ENCODE results near the gene CISD2.
"Not testable (repeated sequence)": the region's sequence is repeated elsewhere in the genome, so short reads cannot be mapped to it uniquely, and the experiment has no call there.

Gene CISD2

DNA sequence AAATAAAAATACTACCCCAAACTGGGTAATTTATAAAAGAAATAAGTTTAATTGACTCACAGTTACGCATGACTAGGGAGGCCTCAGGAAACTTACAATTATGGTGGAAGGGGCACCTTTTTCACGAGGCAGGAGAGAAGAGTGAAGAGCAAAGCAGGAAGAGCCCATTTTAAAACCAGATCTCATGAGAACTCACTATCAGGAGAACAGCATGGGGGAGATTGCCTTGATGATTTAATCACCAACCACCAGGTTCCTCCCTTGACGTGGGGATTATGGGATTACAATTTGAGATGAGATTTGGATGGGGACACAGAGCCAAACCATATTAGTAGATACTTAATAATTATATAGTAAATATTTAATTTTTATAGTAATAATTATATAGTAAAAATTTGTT lies 10.1 kb downstream of the CISD2 start:
- no peak for DNase-seq (ENCODE audit: low read depth)
- TF ChIP-seq, protein P1, sequence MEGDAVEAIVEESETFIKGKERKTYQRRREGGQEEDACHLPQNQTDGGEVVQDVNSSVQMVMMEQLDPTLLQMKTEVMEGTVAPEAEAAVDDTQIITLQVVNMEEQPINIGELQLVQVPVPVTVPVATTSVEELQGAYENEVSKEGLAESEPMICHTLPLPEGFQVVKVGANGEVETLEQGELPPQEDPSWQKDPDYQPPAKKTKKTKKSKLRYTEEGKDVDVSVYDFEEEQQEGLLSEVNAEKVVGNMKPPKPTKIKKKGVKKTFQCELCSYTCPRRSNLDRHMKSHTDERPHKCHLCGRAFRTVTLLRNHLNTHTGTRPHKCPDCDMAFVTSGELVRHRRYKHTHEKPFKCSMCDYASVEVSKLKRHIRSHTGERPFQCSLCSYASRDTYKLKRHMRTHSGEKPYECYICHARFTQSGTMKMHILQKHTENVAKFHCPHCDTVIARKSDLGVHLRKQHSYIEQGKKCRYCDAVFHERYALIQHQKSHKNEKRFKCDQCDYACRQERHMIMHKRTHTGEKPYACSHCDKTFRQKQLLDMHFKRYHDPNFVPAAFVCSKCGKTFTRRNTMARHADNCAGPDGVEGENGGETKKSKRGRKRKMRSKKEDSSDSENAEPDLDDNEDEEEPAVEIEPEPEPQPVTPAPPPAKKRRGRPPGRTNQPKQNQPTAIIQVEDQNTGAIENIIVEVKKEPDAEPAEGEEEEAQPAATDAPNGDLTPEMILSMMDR (IDR thresholded peaks at IDR 0.05; ENCODE audit: control insufficient read depth, insufficient read depth, low read depth, low read length, missing control alignments): no peak

DNA sequence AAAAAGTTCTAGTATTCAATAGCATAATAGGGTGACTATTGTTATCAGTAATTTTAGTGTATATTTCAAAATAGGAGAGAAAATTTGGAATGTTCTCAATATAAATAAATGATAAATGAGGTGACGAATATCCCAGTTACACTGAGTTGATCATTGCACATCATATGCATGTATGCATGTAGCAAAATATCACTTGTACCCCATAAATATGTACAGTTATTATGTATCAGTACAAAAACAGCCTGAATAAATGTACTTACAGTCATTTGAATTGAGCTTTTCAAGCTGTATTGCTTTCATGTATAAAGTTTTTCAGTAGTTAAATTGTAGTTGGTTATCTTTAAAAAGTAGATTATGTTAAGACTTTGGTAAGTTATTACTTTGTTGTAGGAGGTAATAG lies 12.6 kb downstream of the CISD2 start:
- TF ChIP-seq, protein P1 (IDR thresholded peaks at IDR 0.05; ENCODE audit: control insufficient read depth, insufficient read depth, low read depth, low read length, missing control alignments): no peak
- no peak overlapping the region for H3K4me3 ChIP-seq (ENCODE audit: control insufficient read depth, low read depth, low read length)
- DNase-seq (ENCODE audit: low read depth): no peak

More for the DNA sequence above, 10.1 kb downstream of the CISD2 start:
- no peak overlapping the region for H3K4me3 ChIP-seq (ENCODE audit: control insufficient read depth, low read depth, low read length)

DNA sequence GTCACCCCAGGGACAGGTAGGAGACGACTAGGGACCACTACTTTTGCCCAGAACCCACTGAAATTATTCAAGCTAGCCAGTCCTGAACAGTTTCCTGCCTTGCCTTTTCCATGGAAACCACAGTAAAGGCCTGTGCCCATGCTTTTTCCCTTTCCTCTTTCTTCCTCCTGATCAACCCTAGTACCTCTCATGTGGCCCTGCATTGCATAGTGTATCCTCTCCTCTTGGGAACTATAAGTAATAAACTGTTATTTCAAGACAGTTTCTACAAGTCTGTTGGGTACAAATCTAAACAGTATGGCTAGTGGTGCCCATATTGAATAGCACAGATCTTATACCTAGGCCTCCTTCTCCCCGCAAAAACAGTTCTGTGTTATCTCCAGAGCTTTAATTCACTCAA lies 14.5 kb downstream of the CISD2 start:
- no peak for DNase-seq (ENCODE audit: low read depth)
- H3K4me3 ChIP-seq (ENCODE audit: control insufficient read depth, low read depth, low read length): no peak overlapping the region
- TF ChIP-seq, protein P1 (IDR thresholded peaks at IDR 0.05; ENCODE audit: control insufficient read depth, insufficient read depth, low read depth, low read length, missing control alignments): no peak

DNA sequence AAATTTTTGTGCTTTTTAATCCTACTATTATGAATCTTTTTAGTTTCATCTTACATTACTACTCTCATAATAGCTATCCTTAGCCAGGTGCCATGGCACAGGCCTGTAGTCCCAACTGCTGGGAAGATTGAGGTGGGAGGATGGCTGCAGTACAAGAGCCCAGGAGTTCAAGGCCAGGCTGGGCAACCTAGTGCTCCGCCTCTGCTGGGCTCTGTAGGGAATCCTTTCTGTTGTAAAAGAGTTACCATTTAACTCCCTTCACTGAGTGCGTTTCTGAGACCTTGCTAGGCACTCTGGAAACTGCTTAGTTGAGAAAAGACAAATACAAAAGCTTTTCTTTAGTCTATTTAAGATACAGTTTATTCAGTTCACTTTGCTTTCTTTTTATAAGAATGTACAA lies 19.8 kb downstream of the CISD2 start:
- not testable (repeated sequence) for DNase-seq (ENCODE audit: low read depth); H3K4me3 ChIP-seq (ENCODE audit: control insufficient read depth, low read depth, low read length)

GRCh38 chr4:102889866-102890265 lies 21.1 kb downstream of the CISD2 start:
- H3K4me3 ChIP-seq (ENCODE audit: control insufficient read depth, low read depth, low read length); DNase-seq (ENCODE audit: low read depth): not testable (repeated sequence)

GRCh38 chr4:102896547-102896946 lies 27.8 kb downstream of the CISD2 start:
- DNase-seq (ENCODE audit: low read depth); H3K4me3 ChIP-seq (ENCODE audit: control insufficient read depth, low read depth, low read length): not testable (repeated sequence)

GRCh38 chr4:102897610-102898009 lies 28.8 kb downstream of the CISD2 start:
- H3K4me3 ChIP-seq (ENCODE audit: control insufficient read depth, low read depth, low read length); DNase-seq (ENCODE audit: low read depth): not testable (repeated sequence)

DNA sequence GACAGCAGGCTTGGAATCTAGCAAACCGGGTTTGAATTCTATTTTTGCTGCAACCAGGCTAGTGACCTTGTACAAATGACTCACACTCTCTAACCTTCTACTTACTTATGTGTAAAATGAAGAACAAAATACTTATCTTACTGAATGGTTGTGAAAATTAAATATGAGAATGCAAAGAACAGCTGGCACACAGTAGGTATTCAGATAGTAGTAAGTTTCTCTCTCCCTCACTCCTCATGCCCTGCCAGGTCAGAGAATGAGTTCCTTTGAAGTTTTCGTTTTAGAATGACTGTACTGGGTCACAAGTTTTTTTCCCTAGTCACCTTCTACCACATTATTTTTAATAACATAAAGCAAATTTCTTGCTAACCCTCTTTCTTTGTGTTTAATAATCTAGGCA lies 33.0 kb downstream of the CISD2 start:
- TF ChIP-seq, protein P1 (IDR thresholded peaks at IDR 0.05; ENCODE audit: control insufficient read depth, insufficient read depth, low read depth, low read length, missing control alignments): no peak
- H3K4me3 ChIP-seq (ENCODE audit: control insufficient read depth, low read depth, low read length): no peak overlapping the region
- DNase-seq (ENCODE audit: low read depth): no peak

- TF ChIP-seq, protein P1 (IDR thresholded peaks at IDR 0.05; ENCODE audit: control insufficient read depth, insufficient read depth, low read depth, low read length, missing control alignments): no peak
- H3K4me3 ChIP-seq (ENCODE audit: control insufficient read depth, low read depth, low read length): no peak overlapping the region
- no peak for DNase-seq (ENCODE audit: low read depth)
Measured at GRCh38 chr4:102918859-102919258, 50.1 kb downstream of the CISD2 start.

GRCh38 chr4:102919697-102920096 lies 50.9 kb downstream of the CISD2 start:
- H3K4me3 ChIP-seq (ENCODE audit: control insufficient read depth, low read depth, low read length); DNase-seq (ENCODE audit: low read depth): not testable (repeated sequence)

All from AG09309 (cell line).